ENCODE data around the gene NKAPL. TPM values are rescaled to one million over a fixed set of nuclear protein-coding genes. Genes with fewer than 3 reads are reported as not detected.

The NKAPL gene
- total RNA-seq: 1 to 10 TPM; 5.4 to 6.1 TPM
- long read RNA-seq: 0 reads

- ATAC-seq (peak; percentile 94 to 99), DNase-seq (peak; percentile 90)
- intact Hi-C loops (cut with DNase I): no loop called here
Observed at GRCh38 chr6:28258877-28259777, at the start of gene NKAPL. Gene NKAPL, plus strand, starts transcription at chr6:28259297. Its CDS starts 75 bp downstream, at chr6:28259372.

GRCh38 chr6:28209753-28210535, 49.2 kb upstream of the NKAPL start:
- ATAC-seq (no peak), DNase-seq (no peak)
- intact Hi-C loops (cut with DNase I): no loop called here

- no peak for DNase-seq
- no peak for ATAC-seq
- intact Hi-C loops (cut with DNase I): no loop called here
Observed at GRCh38 chr6:28211840-28212509, 47.1 kb upstream of the NKAPL start.

- no peak for DNase-seq
- ATAC-seq: peak in 1 of 2 donors; percentile 86
- intact Hi-C loops (cut with DNase I): no loop called here
Observed at GRCh38 chr6:28212510-28213212, 46.4 kb upstream of the NKAPL start.

- ATAC-seq (no peak), DNase-seq (no peak)
- intact Hi-C loops (cut with DNase I): no loop called here
Observed at GRCh38 chr6:28213213-28213523, 45.9 kb upstream of the NKAPL start.

- no peak for DNase-seq
- ATAC-seq: no peak
- intact Hi-C loops (cut with DNase I): no loop called here
Observed at GRCh38 chr6:28215425-28215824, 43.7 kb upstream of the NKAPL start.

- intact Hi-C loops (cut with DNase I): no loop called here
- DNase-seq (no peak), ATAC-seq (no peak)
Observed at GRCh38 chr6:28217890-28218289, 41.2 kb upstream of the NKAPL start.

- intact Hi-C loops (cut with DNase I): no loop called here
- peak; percentile 84 for DNase-seq
- ATAC-seq: peak; percentile 94 to 96
Observed at GRCh38 chr6:28218312-28219248, 40.5 kb upstream of the NKAPL start.

GRCh38 chr6:28220257-28221133, 38.6 kb upstream of the NKAPL start:
- DNase-seq (no peak), ATAC-seq (no peak)
- intact Hi-C loops (cut with DNase I): no loop called here

- DNase-seq (no peak), ATAC-seq (no peak)
- intact Hi-C loops (cut with DNase I): no loop called here
Observed at GRCh38 chr6:28224131-28225055, 34.7 kb upstream of the NKAPL start.

GRCh38 chr6:28225056-28225834, 33.9 kb upstream of the NKAPL start, which contains the start of gene ZSCAN9:
Gene ZSCAN9, plus strand, starts transcription at chr6:28225275. Its CDS starts 1,810 bp downstream, at chr6:28227085.
- intact Hi-C loops (cut with DNase I): no loop called here
- ATAC-seq (peak; percentile 98 to 100), DNase-seq (peak; percentile 92)

GRCh38 chr6:28226460-28226859, 32.6 kb upstream of the NKAPL start:
- no peak for ATAC-seq
- intact Hi-C loops (cut with DNase I): no loop called here
- no peak for DNase-seq

- DNase-seq (no peak), ATAC-seq (no peak)
- intact Hi-C loops (cut with DNase I): no loop called here
Observed at GRCh38 chr6:28232785-28233184, 26.3 kb upstream of the NKAPL start.

GRCh38 chr6:28235912-28236452, 23.1 kb upstream of the NKAPL start:
- DNase-seq: no peak
- ATAC-seq: no peak
- intact Hi-C loops (cut with DNase I): no loop called here

- ATAC-seq (no peak), DNase-seq (no peak)
- intact Hi-C loops (cut with DNase I): no loop called here
Observed at GRCh38 chr6:28239636-28240035, 19.5 kb upstream of the NKAPL start.
